K562 (cell line): ENCODE results near the gene C4BPB. TPM values are rescaled to one million over a fixed set of nuclear protein-coding genes. Genes with fewer than 3 reads are reported as not detected.

ENCODE experiments used
- CCNT2 ChIP-seq: IDR thresholded peaks from 2 replicates; pipeline ENCODE4 v1.6.1; 2011; ENCODE audit warnings: borderline replicate concordance, low read depth, mild to moderate bottlenecking, moderate library complexity, mixed read lengths, low read length; ENCODE audit not compliant: insufficient read length; ENCODE audit errors: extremely low read depth
- L3MBTL2 ChIP-seq: fragments of 450-650 bp; IDR thresholded peaks from 2 replicates; pipeline ENCODE4 v1.6.1; 2016; ENCODE audit warnings: mild to moderate bottlenecking, moderate library complexity
- NFIX ChIP-seq: fragments of 250-450 bp; sonication (Bioruptor Pico); IDR thresholded peaks from 2 replicates; pipeline ENCODE4 v1.4.0; 2020; ENCODE audit warnings: low read depth, mild to moderate bottlenecking, moderate library complexity
- RFX1 ChIP-seq: fragments of 450-650 bp; IDR thresholded peaks from 2 replicates; pipeline ENCODE4 v1.6.1; 2016; ENCODE audit warnings: mild to moderate bottlenecking, moderate library complexity
- SP2 ChIP-seq: IDR thresholded peaks from 2 replicates; pipeline ENCODE4 v1.6.1; 2011; ENCODE audit warnings: mild to moderate bottlenecking, low read depth, low read length, moderate library complexity; ENCODE audit not compliant: poor library complexity, severe bottlenecking; ENCODE audit errors: extremely low read depth
- ZNF75A ChIP-seq: fragments of 450-650 bp; formaldehyde crosslinking; IDR thresholded peaks from 2 replicates; pipeline ENCODE4 v1.4.0; 2020; ENCODE audit warnings: mild to moderate bottlenecking
- polyA plus RNA-seq, 8 experiments: library from polyadenylated mRNA; depleted of rRNA in 4 of 8; stranded (reverse) in 5 of 8; unstranded in 3 of 8; fragments of >200 nt; fragmentation: Nextera tagmentation in 2 of 8; fragmentation: Illumina TruSeq in 1 of 8; extraction: Ambion mirVana in 2 of 8; extraction: Trizol in 1 of 8; gene quantifications; 2 replicates each; pipeline versions ENCODE4 v1.2.1 to v1.2.3, GENCODE V29; 2011 to 2014; ENCODE audit warnings: inconsistent platforms in 1 of 8, missing spikeins in 1 of 8
- total RNA-seq, 7 experiments: library from RNA; depleted of rRNA in 6 of 7; stranded (reverse); fragments of >200 nt in 6 of 7; fragmentation: Illumina TruSeq in 2 of 7; extraction: Trizol in 2 of 7; gene quantifications; 2 replicates each; pipeline versions ENCODE4 v1.2.1 to v1.2.3, GENCODE V29; 2011 to 2021; ENCODE audit warnings: low replicate concordance in 1 of 7
- TF ChIP-seq, protein P1 (sequence below): fragments of 200-600 bp; sonication (generic); IDR thresholded peaks from one replicate; pipeline ENCODE4 v1.6.1; 2012; ENCODE audit warnings: mild to moderate bottlenecking, low read depth, low read length, inconsistent platforms
- TF ChIP-seq, protein P2 (sequence below): sonication (generic); formaldehyde crosslinking; IDR thresholded peaks from 2 replicates; pipeline ENCODE4 v1.9.0; 2022; ENCODE audit warnings: mild to moderate bottlenecking, missing genetic modification reagents
- TF ChIP-seq, protein P3 (sequence below): fragments of 450-650 bp; IDR thresholded peaks from 2 replicates; pipeline ENCODE4 v1.6.1; 2017; ENCODE audit warnings: antibody characterized with exemption
- TF ChIP-seq, protein P4 (sequence below), 2 experiments: fragments of 250-450 bp in 1 of 2; fragments of 450-650 bp in 1 of 2; sonication (Bioruptor Pico) in 1 of 2; IDR thresholded peaks; 2 replicates each; pipeline versions ENCODE4 v1.6.1 to v1.8.0; 2016 to 2021; ENCODE audit warnings: mild to moderate bottlenecking in 2 of 2, moderate library complexity in 2 of 2, missing compliant biosample characterization in 1 of 2, missing genetic modification characterization in 1 of 2

C4BPB gene
- total and polyA plus RNA-seq, 9 of the 15 experiments (the other 6 are each of a cell fraction or from before 2014, with no cell fraction given), result not detected

DNA sequence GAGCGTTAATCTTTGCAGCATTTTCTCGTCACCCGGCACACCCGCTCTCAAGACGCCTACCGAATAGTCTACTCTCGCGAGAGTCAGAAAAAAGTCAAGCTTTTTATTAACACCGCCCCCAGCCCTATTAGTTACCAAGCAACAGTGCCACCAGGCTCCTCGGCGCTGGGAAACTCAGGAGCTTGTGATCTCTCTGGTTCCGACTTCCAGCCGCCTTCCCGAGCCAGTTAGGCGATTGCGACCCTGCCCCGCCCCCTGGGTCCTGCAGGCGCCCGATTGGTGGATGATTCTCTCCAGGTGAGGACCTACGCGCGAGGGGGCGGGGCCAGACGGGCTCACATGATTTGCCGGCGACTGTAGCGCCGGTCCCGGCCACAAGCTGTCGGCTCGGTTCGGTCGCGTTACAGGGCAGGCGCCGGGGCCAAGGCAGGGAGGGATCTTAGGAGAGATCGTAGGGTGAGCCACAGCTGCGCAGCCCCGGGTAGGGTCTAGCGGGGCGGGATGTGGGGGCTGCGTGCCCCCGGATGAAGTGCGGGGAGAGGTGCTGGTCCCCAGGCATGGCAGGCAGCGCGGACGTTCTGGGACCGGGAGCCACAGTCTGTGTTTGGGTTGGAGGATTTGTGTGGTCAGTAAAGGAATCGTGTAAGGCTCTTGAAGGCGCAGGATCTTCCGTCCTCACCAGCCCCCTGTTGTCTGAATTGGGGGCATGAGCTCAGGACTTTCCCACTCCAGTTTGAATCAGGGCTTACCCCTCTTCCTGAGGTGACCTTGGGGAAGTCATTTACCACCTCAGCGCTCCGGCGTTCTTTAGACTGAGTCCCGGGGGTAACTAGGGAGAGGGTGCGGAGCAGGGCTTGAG, 35.5 kb upstream of the C4BPB start, which contains the start of gene PFKFB2 (continued):
- TF ChIP-seq, protein P1, sequence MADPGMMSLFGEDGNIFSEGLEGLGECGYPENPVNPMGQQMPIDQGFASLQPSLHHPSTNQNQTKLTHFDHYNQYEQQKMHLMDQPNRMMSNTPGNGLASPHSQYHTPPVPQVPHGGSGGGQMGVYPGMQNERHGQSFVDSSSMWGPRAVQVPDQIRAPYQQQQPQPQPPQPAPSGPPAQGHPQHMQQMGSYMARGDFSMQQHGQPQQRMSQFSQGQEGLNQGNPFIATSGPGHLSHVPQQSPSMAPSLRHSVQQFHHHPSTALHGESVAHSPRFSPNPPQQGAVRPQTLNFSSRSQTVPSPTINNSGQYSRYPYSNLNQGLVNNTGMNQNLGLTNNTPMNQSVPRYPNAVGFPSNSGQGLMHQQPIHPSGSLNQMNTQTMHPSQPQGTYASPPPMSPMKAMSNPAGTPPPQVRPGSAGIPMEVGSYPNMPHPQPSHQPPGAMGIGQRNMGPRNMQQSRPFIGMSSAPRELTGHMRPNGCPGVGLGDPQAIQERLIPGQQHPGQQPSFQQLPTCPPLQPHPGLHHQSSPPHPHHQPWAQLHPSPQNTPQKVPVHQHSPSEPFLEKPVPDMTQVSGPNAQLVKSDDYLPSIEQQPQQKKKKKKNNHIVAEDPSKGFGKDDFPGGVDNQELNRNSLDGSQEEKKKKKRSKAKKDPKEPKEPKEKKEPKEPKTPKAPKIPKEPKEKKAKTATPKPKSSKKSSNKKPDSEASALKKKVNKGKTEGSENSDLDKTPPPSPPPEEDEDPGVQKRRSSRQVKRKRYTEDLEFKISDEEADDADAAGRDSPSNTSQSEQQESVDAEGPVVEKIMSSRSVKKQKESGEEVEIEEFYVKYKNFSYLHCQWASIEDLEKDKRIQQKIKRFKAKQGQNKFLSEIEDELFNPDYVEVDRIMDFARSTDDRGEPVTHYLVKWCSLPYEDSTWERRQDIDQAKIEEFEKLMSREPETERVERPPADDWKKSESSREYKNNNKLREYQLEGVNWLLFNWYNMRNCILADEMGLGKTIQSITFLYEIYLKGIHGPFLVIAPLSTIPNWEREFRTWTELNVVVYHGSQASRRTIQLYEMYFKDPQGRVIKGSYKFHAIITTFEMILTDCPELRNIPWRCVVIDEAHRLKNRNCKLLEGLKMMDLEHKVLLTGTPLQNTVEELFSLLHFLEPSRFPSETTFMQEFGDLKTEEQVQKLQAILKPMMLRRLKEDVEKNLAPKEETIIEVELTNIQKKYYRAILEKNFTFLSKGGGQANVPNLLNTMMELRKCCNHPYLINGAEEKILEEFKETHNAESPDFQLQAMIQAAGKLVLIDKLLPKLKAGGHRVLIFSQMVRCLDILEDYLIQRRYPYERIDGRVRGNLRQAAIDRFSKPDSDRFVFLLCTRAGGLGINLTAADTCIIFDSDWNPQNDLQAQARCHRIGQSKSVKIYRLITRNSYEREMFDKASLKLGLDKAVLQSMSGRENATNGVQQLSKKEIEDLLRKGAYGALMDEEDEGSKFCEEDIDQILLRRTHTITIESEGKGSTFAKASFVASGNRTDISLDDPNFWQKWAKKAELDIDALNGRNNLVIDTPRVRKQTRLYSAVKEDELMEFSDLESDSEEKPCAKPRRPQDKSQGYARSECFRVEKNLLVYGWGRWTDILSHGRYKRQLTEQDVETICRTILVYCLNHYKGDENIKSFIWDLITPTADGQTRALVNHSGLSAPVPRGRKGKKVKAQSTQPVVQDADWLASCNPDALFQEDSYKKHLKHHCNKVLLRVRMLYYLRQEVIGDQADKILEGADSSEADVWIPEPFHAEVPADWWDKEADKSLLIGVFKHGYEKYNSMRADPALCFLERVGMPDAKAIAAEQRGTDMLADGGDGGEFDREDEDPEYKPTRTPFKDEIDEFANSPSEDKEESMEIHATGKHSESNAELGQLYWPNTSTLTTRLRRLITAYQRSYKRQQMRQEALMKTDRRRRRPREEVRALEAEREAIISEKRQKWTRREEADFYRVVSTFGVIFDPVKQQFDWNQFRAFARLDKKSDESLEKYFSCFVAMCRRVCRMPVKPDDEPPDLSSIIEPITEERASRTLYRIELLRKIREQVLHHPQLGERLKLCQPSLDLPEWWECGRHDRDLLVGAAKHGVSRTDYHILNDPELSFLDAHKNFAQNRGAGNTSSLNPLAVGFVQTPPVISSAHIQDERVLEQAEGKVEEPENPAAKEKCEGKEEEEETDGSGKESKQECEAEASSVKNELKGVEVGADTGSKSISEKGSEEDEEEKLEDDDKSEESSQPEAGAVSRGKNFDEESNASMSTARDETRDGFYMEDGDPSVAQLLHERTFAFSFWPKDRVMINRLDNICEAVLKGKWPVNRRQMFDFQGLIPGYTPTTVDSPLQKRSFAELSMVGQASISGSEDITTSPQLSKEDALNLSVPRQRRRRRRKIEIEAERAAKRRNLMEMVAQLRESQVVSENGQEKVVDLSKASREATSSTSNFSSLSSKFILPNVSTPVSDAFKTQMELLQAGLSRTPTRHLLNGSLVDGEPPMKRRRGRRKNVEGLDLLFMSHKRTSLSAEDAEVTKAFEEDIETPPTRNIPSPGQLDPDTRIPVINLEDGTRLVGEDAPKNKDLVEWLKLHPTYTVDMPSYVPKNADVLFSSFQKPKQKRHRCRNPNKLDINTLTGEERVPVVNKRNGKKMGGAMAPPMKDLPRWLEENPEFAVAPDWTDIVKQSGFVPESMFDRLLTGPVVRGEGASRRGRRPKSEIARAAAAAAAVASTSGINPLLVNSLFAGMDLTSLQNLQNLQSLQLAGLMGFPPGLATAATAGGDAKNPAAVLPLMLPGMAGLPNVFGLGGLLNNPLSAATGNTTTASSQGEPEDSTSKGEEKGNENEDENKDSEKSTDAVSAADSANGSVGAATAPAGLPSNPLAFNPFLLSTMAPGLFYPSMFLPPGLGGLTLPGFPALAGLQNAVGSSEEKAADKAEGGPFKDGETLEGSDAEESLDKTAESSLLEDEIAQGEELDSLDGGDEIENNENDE, result no peak
- TF ChIP-seq NFIX (CRISPR knock-in tag) (no peak), L3MBTL2 (peak; percentile 90), RFX1 (peak; percentile 96), SP2 (no peak), ZNF75A (CRISPR knock-in tag) (no peak; the same call in 1 of the 2 replicates), CCNT2 (peak; percentile 87)
- TF ChIP-seq, protein P2, sequence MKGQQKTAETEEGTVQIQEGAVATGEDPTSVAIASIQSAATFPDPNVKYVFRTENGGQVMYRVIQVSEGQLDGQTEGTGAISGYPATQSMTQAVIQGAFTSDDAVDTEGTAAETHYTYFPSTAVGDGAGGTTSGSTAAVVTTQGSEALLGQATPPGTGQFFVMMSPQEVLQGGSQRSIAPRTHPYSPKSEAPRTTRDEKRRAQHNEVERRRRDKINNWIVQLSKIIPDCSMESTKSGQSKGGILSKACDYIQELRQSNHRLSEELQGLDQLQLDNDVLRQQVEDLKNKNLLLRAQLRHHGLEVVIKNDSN (CRISPR knock-in tag), result peak; percentile 90
- TF ChIP-seq, protein P3, sequence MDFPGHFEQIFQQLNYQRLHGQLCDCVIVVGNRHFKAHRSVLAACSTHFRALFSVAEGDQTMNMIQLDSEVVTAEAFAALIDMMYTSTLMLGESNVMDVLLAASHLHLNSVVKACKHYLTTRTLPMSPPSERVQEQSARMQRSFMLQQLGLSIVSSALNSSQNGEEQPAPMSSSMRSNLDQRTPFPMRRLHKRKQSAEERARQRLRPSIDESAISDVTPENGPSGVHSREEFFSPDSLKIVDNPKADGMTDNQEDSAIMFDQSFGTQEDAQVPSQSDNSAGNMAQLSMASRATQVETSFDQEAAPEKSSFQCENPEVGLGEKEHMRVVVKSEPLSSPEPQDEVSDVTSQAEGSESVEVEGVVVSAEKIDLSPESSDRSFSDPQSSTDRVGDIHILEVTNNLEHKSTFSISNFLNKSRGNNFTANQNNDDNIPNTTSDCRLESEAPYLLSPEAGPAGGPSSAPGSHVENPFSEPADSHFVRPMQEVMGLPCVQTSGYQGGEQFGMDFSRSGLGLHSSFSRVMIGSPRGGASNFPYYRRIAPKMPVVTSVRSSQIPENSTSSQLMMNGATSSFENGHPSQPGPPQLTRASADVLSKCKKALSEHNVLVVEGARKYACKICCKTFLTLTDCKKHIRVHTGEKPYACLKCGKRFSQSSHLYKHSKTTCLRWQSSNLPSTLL, result 0 out of 2 replicates have a peak, but pooled peaks have one; percentile 20
- TF ChIP-seq, protein P4, sequence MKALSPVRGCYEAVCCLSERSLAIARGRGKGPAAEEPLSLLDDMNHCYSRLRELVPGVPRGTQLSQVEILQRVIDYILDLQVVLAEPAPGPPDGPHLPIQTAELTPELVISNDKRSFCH (CRISPR knock-in tag; IDR thresholded peaks at IDR 0.05), result no peak
- TF ChIP-seq, protein P4 (tag; IDR thresholded peaks at IDR 0.05), result 0 out of 2 replicates have a peak, but pooled peaks have one; percentile 39
